Neuronal stem cell (in vitro differentiated cells): ENCODE results near the gene OR10A7. TPM values are rescaled to one million over a fixed set of nuclear protein-coding genes. Genes with fewer than 3 reads are reported as not detected.
"Not testable (repeated sequence)": the region's sequence is repeated elsewhere in the genome, so short reads cannot be mapped to it uniquely, and the experiment has no call there.

Experiments
- DNase-seq: peaks from one replicate; pipeline ENCODE4 v3.0.0-alpha.2; 2013; ENCODE audit warnings: low spot score
- H2AFZ ChIP-seq: one replicate; pipeline ENCODE4 v1.6.1; 2013; ENCODE audit warnings: mild to moderate bottlenecking, low read length, inconsistent platforms
- H2AK5ac ChIP-seq: 2 replicates; pipeline ENCODE4 v1.6.1; 2013; ENCODE audit warnings: low read depth, mild to moderate bottlenecking, inconsistent platforms, low read length, moderate library complexity, mixed read lengths
- H2BK120ac ChIP-seq: 2 replicates; pipeline ENCODE4 v1.6.1; 2013; ENCODE audit warnings: low read depth, mild to moderate bottlenecking, inconsistent platforms, low read length, moderate library complexity, mixed read lengths
- H2BK12ac ChIP-seq: one replicate; pipeline ENCODE4 v1.6.1; 2013; ENCODE audit warnings: low read length, inconsistent platforms
- H2BK15ac ChIP-seq: 2 replicates; pipeline ENCODE4 v1.6.1; 2013; ENCODE audit warnings: mild to moderate bottlenecking, low read length, inconsistent platforms, mixed read lengths
- H2BK5ac ChIP-seq: one replicate; pipeline ENCODE4 v1.6.1; 2013; ENCODE audit warnings: inconsistent platforms, mild to moderate bottlenecking, low read length, moderate library complexity
- H3K14ac ChIP-seq: one replicate; pipeline ENCODE4 v1.6.1; 2013; ENCODE audit warnings: low read length, inconsistent platforms
- H3K18ac ChIP-seq: 2 replicates; pipeline ENCODE4 v1.6.1; 2013; ENCODE audit warnings: low read length, inconsistent platforms
- H3K23ac ChIP-seq: 2 replicates; pipeline ENCODE4 v1.6.1; 2013; ENCODE audit warnings: low read depth, mild to moderate bottlenecking, mixed read lengths, low read length, inconsistent platforms; ENCODE audit not compliant: poor library complexity
- H3K27ac ChIP-seq: replicated peaks from 3 replicates; pipeline ENCODE4 v1.5.1; 2013; ENCODE audit warnings: low read length, inconsistent platforms
- H3K27me3 ChIP-seq, 3 experiments: 2 replicates each; pipeline ENCODE4 v1.6.1; 2013; ENCODE audit warnings: low read length in 3 of 3, mild to moderate bottlenecking in 2 of 3, inconsistent platforms in 1 of 3, low read depth in 1 of 3, mixed read lengths in 1 of 3, moderate library complexity in 1 of 3; ENCODE audit not compliant: control insufficient read depth in 3 of 3, insufficient read depth in 3 of 3
- H3K36me3 ChIP-seq, 2 donors: replicated peaks in 1 of 2; 2 replicates each; pipeline ENCODE4 v1.6.1; 2013; ENCODE audit warnings: low read length in 2 of 2; ENCODE audit not compliant: control insufficient read depth in 2 of 2, insufficient read depth in 2 of 2
- H3K4ac ChIP-seq: 2 replicates; pipeline ENCODE4 v1.6.1; 2013; ENCODE audit warnings: inconsistent platforms, mild to moderate bottlenecking, low read length, moderate library complexity
- H3K4me1 ChIP-seq, 2 donors: 1 replicate in 1 of 2; 2 replicates in 1 of 2; pipeline ENCODE4 v1.6.1; 2013; ENCODE audit warnings: low read length in 2 of 2, low read depth in 1 of 2; ENCODE audit not compliant: control insufficient read depth in 2 of 2, insufficient read depth in 1 of 2
- H3K4me2 ChIP-seq: one replicate; pipeline ENCODE4 v1.6.1; 2013; ENCODE audit warnings: mild to moderate bottlenecking, low read length, inconsistent platforms; ENCODE audit not compliant: insufficient read depth, poor library complexity, severe bottlenecking
- H3K4me3 ChIP-seq, 2 donors: 2 replicates each; pipeline ENCODE4 v1.5.1; 2013; ENCODE audit warnings: low read length in 2 of 2, mild to moderate bottlenecking in 2 of 2, inconsistent platforms in 1 of 2, moderate library complexity in 1 of 2
- H3K79me1 ChIP-seq: one replicate; pipeline ENCODE4 v1.6.1; 2013; ENCODE audit warnings: low read depth, mild to moderate bottlenecking, inconsistent platforms, low read length, moderate library complexity
- H3K9ac ChIP-seq: one replicate; pipeline ENCODE4 v1.6.1; 2013; ENCODE audit warnings: mild to moderate bottlenecking, low read depth, low read length, inconsistent platforms; ENCODE audit not compliant: poor library complexity
- H3K9me3 ChIP-seq, 2 donors: replicated peaks in 1 of 2; 2 replicates each; pipeline versions ENCODE3 to v1.6.1; 2013; ENCODE audit warnings: low read length in 2 of 2, mild to moderate bottlenecking in 2 of 2, inconsistent platforms in 1 of 2, low read depth in 1 of 2, mixed read lengths in 1 of 2, moderate library complexity in 1 of 2; ENCODE audit not compliant: control insufficient read depth in 2 of 2, insufficient read depth in 1 of 2
- H4K8ac ChIP-seq: one replicate; pipeline ENCODE4 v1.6.1; 2013; ENCODE audit warnings: low read depth, mild to moderate bottlenecking, inconsistent platforms, low read length, moderate library complexity
- H4K91ac ChIP-seq: one replicate; pipeline ENCODE4 v1.6.1; 2013; ENCODE audit warnings: low read length, low read depth, mild to moderate bottlenecking, inconsistent platforms; ENCODE audit not compliant: poor library complexity
- WGBS, 2 donors: extraction: QIAGEN DNeasy Blood & Tissue Kit; methylation state at CpG; one replicate each; pipeline ENCODE4 v1.1.7; 2013; ENCODE audit warnings: missing lambda C conversion rate in 2 of 2, mixed read lengths in 1 of 2; ENCODE audit not compliant: insufficient read length in 2 of 2, insufficient replicate concordance in 1 of 2; ENCODE audit errors: extremely low coverage in 2 of 2; 5-methylcytosine and 5-hydroxymethylcytosine counted together
- polyA plus RNA-seq, 2 experiments: library from polyadenylated mRNA; stranded (reverse); fragments of 200-250 nt; gene quantifications; one replicate each; pipeline ENCODE4 v1.2.3, GENCODE V29; 2013

OR10A7 gene, protein sequence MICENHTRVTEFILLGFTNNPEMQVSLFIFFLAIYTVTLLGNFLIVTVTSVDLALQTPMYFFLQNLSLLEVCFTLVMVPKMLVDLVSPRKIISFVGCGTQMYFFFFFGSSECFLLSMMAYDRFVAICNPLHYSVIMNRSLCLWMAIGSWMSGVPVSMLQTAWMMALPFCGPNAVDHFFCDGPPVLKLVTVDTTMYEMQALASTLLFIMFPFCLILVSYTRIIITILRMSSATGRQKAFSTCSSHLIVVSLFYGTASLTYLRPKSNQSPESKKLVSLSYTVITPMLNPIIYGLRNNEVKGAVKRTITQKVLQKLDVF
- not detected for polyA plus RNA-seq (2013, experiment 1 of 2)
- polyA plus RNA-seq (2013, experiment 2 of 2) = not detected

DNA sequence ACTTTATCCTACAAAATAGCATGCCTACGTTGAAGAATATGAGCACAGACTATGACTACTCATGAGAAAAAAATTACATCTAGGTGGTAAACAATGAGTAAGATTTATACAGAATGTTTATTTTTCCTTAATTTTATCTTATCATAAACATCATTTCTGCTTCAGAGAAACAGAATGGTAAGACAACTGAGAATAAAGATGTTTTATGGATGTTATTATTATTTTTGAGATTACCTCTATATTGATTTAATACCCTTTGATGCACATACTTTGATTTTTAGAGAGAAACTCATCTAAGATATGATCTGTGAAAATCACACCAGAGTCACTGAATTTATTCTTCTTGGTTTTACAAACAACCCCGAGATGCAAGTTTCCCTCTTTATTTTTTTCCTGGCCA, at the start of gene OR10A7:
OR10A7 (plus strand) TSS at position 301 of the 400 bp plus-strand sequence; CDS start at position 301, 0 bp downstream.
- no CpG with 5 or more reads among the region's 2 CpGs for WGBS, 2 donors
- H3K9me3 ChIP-seq = no peaks in the 10 kb centered on the region
- H4K8ac ChIP-seq = no peak within 1 kb of the TSS

DNA sequence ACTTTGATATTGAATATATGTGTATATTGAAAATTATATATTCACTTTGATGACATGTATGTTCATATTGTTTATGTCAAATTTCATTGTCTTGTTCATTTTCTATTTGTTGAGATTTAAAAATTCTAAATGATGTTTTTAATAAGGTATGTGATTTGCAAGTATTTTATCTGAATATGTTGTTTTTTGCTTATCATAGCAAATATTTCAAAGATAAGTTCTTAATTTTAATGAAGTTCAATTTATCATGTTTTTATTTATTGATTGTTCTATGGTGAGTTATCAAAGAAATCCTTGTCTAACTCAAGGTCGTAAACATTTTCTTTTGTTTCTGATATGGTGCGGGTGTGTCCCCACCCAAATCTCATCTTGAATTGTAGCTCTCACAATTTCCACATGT, 49.4 kb upstream of the OR10A7 start:
- H3K4me1 ChIP-seq = no peaks in the 10 kb centered on the region

More for the DNA sequence above, at the start of gene OR10A7:
- Histone ChIP-seq H2AFZ (no peak within 1 kb of the TSS), H3K4me2 (no peak within 1 kb of the TSS), H3K14ac (no peak within 1 kb of the TSS), H3K4ac (no peak within 1 kb of the TSS), H2BK120ac (no peak within 1 kb of the TSS), H3K4me3 (no peak within 1 kb of the TSS), H3K27ac (no peak within 1 kb of the TSS), H3K79me1 (no peaks in the 10 kb centered on the region), H2BK12ac (no peak within 1 kb of the TSS), H3K27me3 (no peaks in the 10 kb centered on the region), H3K23ac (no peak within 1 kb of the TSS), H2BK15ac (no peak within 1 kb of the TSS), H3K18ac (no peak within 1 kb of the TSS), H2BK5ac (no peak within 1 kb of the TSS), H2AK5ac (no peak within 1 kb of the TSS), H4K91ac (no peak within 1 kb of the TSS), H3K9ac (no peak within 1 kb of the TSS), H3K36me3 (no peaks in the 10 kb centered on the region), H3K4me1 (no peaks in the 10 kb centered on the region)
- no peak for DNase-seq

DNA sequence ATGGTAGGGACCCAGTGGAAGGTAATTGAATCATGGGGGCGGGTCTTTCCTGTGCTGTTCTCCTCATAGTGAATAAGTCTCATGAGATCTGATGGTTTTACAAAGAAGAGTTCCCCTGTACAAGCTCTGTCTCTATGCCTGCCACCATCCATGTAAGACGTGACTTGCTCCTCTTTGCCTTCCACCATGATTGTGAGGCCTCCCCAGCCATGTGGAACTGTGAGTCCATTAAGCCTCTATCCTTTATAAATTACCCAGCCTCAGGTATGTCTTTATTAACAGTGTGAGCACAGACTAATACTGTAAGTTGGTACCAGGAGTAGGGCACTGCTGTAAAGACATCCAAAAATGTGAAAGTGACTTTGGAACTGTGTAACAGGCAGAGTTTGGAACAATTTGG, 49.0 kb upstream of the OR10A7 start:
- H3K4me1 ChIP-seq, H2BK12ac ChIP-seq, H4K8ac ChIP-seq, DNase-seq, H2AK5ac ChIP-seq, H2BK120ac ChIP-seq, H3K18ac ChIP-seq, H2AFZ ChIP-seq, H3K14ac ChIP-seq, H3K79me1 ChIP-seq, H3K27me3 ChIP-seq, H3K23ac ChIP-seq, H2BK15ac ChIP-seq, H3K4me2 ChIP-seq, H3K36me3 ChIP-seq, H2BK5ac ChIP-seq, H4K91ac ChIP-seq, H3K9ac ChIP-seq, H3K9me3 ChIP-seq, H3K27ac ChIP-seq, H3K4me3 ChIP-seq, H3K4ac ChIP-seq: not testable (repeated sequence)
- no CpG with 5 or more reads among the region's 2 CpGs for WGBS, 2 donors

More for the DNA sequence above, 49.4 kb upstream of the OR10A7 start:
- Histone ChIP-seq H3K79me1 (no peaks in the 10 kb centered on the region), H3K27ac (no peak overlapping the region), H3K27me3 (no peaks in the 10 kb centered on the region), H2BK12ac (no peak overlapping the region), H2BK15ac (no peak overlapping the region), H3K4me3 (no peak overlapping the region), H2AK5ac (no peak overlapping the region), H3K9ac (no peak overlapping the region), H3K23ac (no peak overlapping the region), H3K4ac (no peak overlapping the region), H3K4me2 (no peak overlapping the region), H3K9me3 (no peaks in the 10 kb centered on the region), H3K14ac (no peak overlapping the region), H4K91ac (no peak overlapping the region), H3K36me3 (no peaks in the 10 kb centered on the region), H4K8ac (no peak overlapping the region), H3K18ac (no peak overlapping the region), H2BK5ac (no peak overlapping the region), H2AFZ (no peak overlapping the region), H2BK120ac (no peak overlapping the region)
- no CpG with 5 or more reads among the region's 2 CpGs for WGBS, 2 donors
- DNase-seq = no peak

DNA sequence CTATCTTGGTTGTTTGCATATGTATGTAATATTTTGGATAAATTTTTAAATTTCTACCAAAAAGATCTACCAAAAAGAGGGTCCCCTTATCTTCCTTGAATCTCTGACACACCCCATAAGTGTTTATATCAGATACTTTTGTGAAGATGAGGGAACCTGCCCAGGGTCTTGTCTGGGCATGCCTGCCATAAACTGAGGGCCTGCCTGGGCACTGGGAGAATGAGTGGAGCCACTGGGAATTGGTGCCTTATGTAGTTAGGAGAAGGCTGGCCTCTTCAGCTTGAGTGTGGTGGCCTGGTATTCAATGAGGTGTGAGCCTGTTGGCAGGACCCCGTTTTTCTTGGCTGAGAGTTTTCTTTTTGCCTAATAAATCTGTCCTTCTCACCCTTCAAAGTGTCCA, 48.1 kb upstream of the OR10A7 start:
- Histone ChIP-seq H3K4me2 (no peak overlapping the region), H3K4me3 (no peak overlapping the region), H2AFZ (peak overlapping the region; percentile 23), H3K79me1 (no peaks in the 10 kb centered on the region), H2BK12ac (no peak overlapping the region), H3K9me3 (no peaks in the 10 kb centered on the region), H3K18ac (no peak overlapping the region), H3K4ac (no peak overlapping the region), H3K14ac (no peak overlapping the region), H3K9ac (no peak overlapping the region), H4K8ac (no peak overlapping the region), H3K27ac (no peak overlapping the region), H3K4me1 (no peaks in the 10 kb centered on the region), H2AK5ac (no peak overlapping the region), H3K27me3 (no peaks in the 10 kb centered on the region), H2BK5ac (no peak overlapping the region), H2BK120ac (no peak overlapping the region), H3K23ac (no peak overlapping the region), H3K36me3 (no peaks in the 10 kb centered on the region), H2BK15ac (no peak overlapping the region), H4K91ac (no peak overlapping the region)
- WGBS, 2 donors = no CpG with 5 or more reads among the region's 1 CpG
- no peak for DNase-seq
